Astrocyte of the spinal cord (primary cell): ENCODE measurements around the gene RNF10.
"Not testable (repeated sequence)": the region's sequence is repeated elsewhere in the genome, so short reads cannot be mapped to it uniquely, and the experiment has no call there.

ENCODE experiments used
- DNase-seq: peaks from one replicate; pipeline ENCODE4 v3.0.0; 2011; ENCODE audit warnings: low read depth, low spot score
- H3K4me3 ChIP-seq: 2 replicates; pipeline ENCODE4 v1.5.1; 2011; ENCODE audit warnings: low read depth, mild to moderate bottlenecking, low read length, moderate library complexity
- CTCF ChIP-seq: IDR thresholded peaks from 2 replicates; pipeline ENCODE4 v1.5.1; 2012; ENCODE audit warnings: low read depth, mild to moderate bottlenecking, low read length, inconsistent platforms
- in situ Hi-C: cut with HindIII; loops from 2 replicates; pipeline ENCODE4 v1.10.0; 2017; ENCODE audit warnings: low sequenced_read_pairs

The RNF10 gene

GRCh38 chr12:120592121-120593049, 58.2 kb downstream of the RNF10 start:
- H3K4me3 ChIP-seq = no peak overlapping the region
- no peak for DNase-seq
- TF ChIP-seq CTCF = no peak
- in situ Hi-C loops = no loop called here

- no peak for TF ChIP-seq CTCF
- no peak for DNase-seq
- in situ Hi-C loops = no loop called here
- H3K4me3 ChIP-seq = no peak overlapping the region
These were observed 62.7 kb downstream of the RNF10 start for GRCh38 chr12:120596901-120597300.

GRCh38 chr12:120597861-120598260, 63.7 kb downstream of the RNF10 start:
- in situ Hi-C loops = no loop called here
- no peak overlapping the region for H3K4me3 ChIP-seq
- TF ChIP-seq CTCF = no peak
- no peak for DNase-seq

- no peak for TF ChIP-seq CTCF
- in situ Hi-C loops = no loop called here
- no peak for DNase-seq
- H3K4me3 ChIP-seq = no peak overlapping the region
These were observed 64.7 kb downstream of the RNF10 start for GRCh38 chr12:120598674-120599463.

GRCh38 chr12:120599672-120600552, 65.8 kb downstream of the RNF10 start:
- no peak for TF ChIP-seq CTCF
- in situ Hi-C loops = no loop called here
- H3K4me3 ChIP-seq = no peak overlapping the region

GRCh38 chr12:120602416-120602815, 68.3 kb downstream of the RNF10 start:
- in situ Hi-C loops = not testable (repeated sequence)

More at GRCh38 chr12:120599672-120600552, 65.8 kb downstream of the RNF10 start:
- no peak for DNase-seq

More at GRCh38 chr12:120602416-120602815, 68.3 kb downstream of the RNF10 start:
- not testable (repeated sequence) for H3K4me3 ChIP-seq, DNase-seq
